Stimulated activated CD4-positive, alpha-beta T cell treated with anti-CD3 and anti-CD28 coated beads, Interleukin-15, amount 100 ng/mL, for 48 hours (primary cell): ENCODE measurements around the gene FKBP1A.

Experiments
- DNase-seq, 2 donors: peaks; one replicate each; pipeline ENCODE4 v3.0.0-alpha.2; 2020; ENCODE audit warnings: low read depth in 2 of 2

Gene FKBP1A

GRCh38 chr20:1386323-1386722, 6.5 kb downstream of the FKBP1A start:
- no peak for DNase-seq

- DNase-seq = no peak
These were observed 9.0 kb downstream of the FKBP1A start for GRCh38 chr20:1383623-1384404.

GRCh38 chr20:1382670-1383069, 10.2 kb downstream of the FKBP1A start:
- no peak for DNase-seq

GRCh38 chr20:1381753-1382591, 10.9 kb downstream of the FKBP1A start:
- DNase-seq = no peak

- no peak for DNase-seq
These were observed 14.1 kb downstream of the FKBP1A start for GRCh38 chr20:1378735-1379125.

GRCh38 chr20:1377984-1378734, 14.7 kb downstream of the FKBP1A start:
- no peak for DNase-seq

GRCh38 chr20:1377341-1377871, 15.4 kb downstream of the FKBP1A start:
- DNase-seq = no peak

GRCh38 chr20:1376408-1377270, 16.2 kb downstream of the FKBP1A start:
- DNase-seq = no peak

GRCh38 chr20:1376007-1376406, 16.8 kb downstream of the FKBP1A start:
- DNase-seq = no peak

GRCh38 chr20:1375515-1375914, 17.3 kb downstream of the FKBP1A start:
- no peak for DNase-seq

GRCh38 chr20:1374246-1374645, 18.6 kb downstream of the FKBP1A start:
- DNase-seq = no peak

- no peak for DNase-seq
These were observed 19.2 kb downstream of the FKBP1A start for GRCh38 chr20:1373614-1374013.

GRCh38 chr20:1373036-1373435, 19.8 kb downstream of the FKBP1A start:
- DNase-seq = no peak

- no peak for DNase-seq
These were observed 20.9 kb downstream of the FKBP1A start for GRCh38 chr20:1371830-1372539.

- no peak for DNase-seq
These were observed 21.6 kb downstream of the FKBP1A start for GRCh38 chr20:1371202-1371782.

GRCh38 chr20:1370548-1371110, 22.2 kb downstream of the FKBP1A start:
- DNase-seq = no peak

GRCh38 chr20:1369970-1370369, 22.9 kb downstream of the FKBP1A start:
- no peak for DNase-seq

GRCh38 chr20:1368448-1369199, 24.2 kb downstream of the FKBP1A start:
- DNase-seq = no peak

GRCh38 chr20:1367479-1367878, 25.4 kb downstream of the FKBP1A start:
- DNase-seq = no peak
